ENCODE data around the gene SLC26A5.

DNA sequence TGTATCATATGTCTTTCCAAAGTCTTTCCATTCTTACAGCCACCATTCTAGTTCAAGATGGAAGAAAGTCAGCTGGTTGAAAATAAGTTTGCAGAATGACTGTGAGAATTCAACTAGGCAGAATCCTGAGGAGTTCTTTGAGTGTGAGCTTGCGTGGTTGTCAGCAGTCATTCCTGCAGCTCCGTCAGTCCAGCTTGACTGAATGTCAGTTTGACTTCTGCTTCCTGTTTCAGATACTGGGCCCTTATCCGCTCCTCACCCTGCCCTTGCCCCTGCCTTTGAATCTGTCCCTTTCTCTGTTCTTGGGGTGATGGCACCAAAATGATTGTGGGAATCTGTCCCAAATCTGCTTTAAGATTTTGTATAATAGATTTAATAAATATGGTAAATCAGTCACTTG, 27.8 kb downstream of the SLC26A5 start:
- TF ChIP-seq, protein P1, sequence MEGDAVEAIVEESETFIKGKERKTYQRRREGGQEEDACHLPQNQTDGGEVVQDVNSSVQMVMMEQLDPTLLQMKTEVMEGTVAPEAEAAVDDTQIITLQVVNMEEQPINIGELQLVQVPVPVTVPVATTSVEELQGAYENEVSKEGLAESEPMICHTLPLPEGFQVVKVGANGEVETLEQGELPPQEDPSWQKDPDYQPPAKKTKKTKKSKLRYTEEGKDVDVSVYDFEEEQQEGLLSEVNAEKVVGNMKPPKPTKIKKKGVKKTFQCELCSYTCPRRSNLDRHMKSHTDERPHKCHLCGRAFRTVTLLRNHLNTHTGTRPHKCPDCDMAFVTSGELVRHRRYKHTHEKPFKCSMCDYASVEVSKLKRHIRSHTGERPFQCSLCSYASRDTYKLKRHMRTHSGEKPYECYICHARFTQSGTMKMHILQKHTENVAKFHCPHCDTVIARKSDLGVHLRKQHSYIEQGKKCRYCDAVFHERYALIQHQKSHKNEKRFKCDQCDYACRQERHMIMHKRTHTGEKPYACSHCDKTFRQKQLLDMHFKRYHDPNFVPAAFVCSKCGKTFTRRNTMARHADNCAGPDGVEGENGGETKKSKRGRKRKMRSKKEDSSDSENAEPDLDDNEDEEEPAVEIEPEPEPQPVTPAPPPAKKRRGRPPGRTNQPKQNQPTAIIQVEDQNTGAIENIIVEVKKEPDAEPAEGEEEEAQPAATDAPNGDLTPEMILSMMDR (IDR thresholded peaks at IDR 0.05), result no peak
- TF ChIP-seq ZFX (IDR thresholded peaks at IDR 0.05; ENCODE audit: borderline replicate concordance), result no peak

Data from 22Rv1 (cell line).